CD4-positive, alpha-beta T cell (primary cell): ENCODE measurements around the gene CACNA2D3. TPM values are rescaled to one million over a fixed set of nuclear protein-coding genes. Genes with fewer than 3 reads are reported as not detected.

Source experiments
- ATAC-seq: fragments of 200-7000 bp; cut with Tn5 transposase; one replicate; pipeline ENCODE4 v1.10.0; 2022; ENCODE audit warnings: mild to moderate bottlenecking; ENCODE audit not compliant: poor library complexity
- CTCF ChIA-PET: fragments of 350-600 bp; sonication (Branson Sonifier 250); formaldehyde crosslinking; loops from one replicate; lab custom pipeline; 2021; ENCODE audit warnings: antibody characterized with exemption, inconsistent platforms; lab: Charles Lee
- POLR2A ChIA-PET: fragments of 350-600 bp; sonication (Branson Sonifier 250); formaldehyde crosslinking; loops from one replicate; lab custom pipeline; 2021; ENCODE audit warnings: antibody characterized with exemption, inconsistent platforms; lab: Charles Lee
- DNase-seq, 14 experiments: peaks; one replicate each; pipeline ENCODE4 v3.0.0-alpha.2; 2013 to 2020; ENCODE audit warnings: mixed read lengths in 2 of 14
- H3K27ac ChIP-seq, 2 donors: one replicate each; pipeline versions ENCODE4 v1.5.1 to v1.7.0; 2013; ENCODE audit warnings: low read length in 2 of 2, low read depth in 1 of 2, mild to moderate bottlenecking in 1 of 2
- H3K27me3 ChIP-seq, 2 experiments: 1 replicate in 1 of 2; 2 replicates in 1 of 2; pipeline versions ENCODE4 v1.6.1 to v1.7.0; 2013; ENCODE audit warnings: low read length in 2 of 2, control low read depth in 1 of 2, mild to moderate bottlenecking in 1 of 2, moderate library complexity in 1 of 2; ENCODE audit not compliant: insufficient read depth in 2 of 2, control insufficient read depth in 1 of 2
- H3K36me3 ChIP-seq: one replicate; pipeline ENCODE4 v1.6.1; 2013; ENCODE audit warnings: low read length, control low read depth; ENCODE audit not compliant: insufficient read depth
- H3K4me1 ChIP-seq: one replicate; pipeline ENCODE4 v1.6.1; 2013; ENCODE audit warnings: low read length, control low read depth; ENCODE audit not compliant: insufficient read depth
- H3K4me3 ChIP-seq: one replicate; pipeline ENCODE4 v1.5.1; 2013; ENCODE audit warnings: mild to moderate bottlenecking, low read length, moderate library complexity
- H3K9me3 ChIP-seq, 2 experiments: 1 replicate in 1 of 2; 2 replicates in 1 of 2; pipeline versions ENCODE4 v1.6.1 to v1.7.0; 2013; ENCODE audit warnings: low read length in 2 of 2, mild to moderate bottlenecking in 2 of 2, control low read depth in 1 of 2, moderate library complexity in 1 of 2; ENCODE audit not compliant: control insufficient read depth in 1 of 2, insufficient read depth in 1 of 2
- H3K27ac Mint-ChIP-seq: one replicate; pipeline ENCODE4 v1.8.0; 2020; ENCODE audit warnings: mixed read lengths
- H3K27me3 Mint-ChIP-seq: one replicate; pipeline ENCODE4 v1.8.0; 2021; ENCODE audit warnings: mixed read lengths
- H3K36me3 Mint-ChIP-seq: one replicate; pipeline ENCODE4 v1.8.0; 2021; ENCODE audit warnings: low read depth, mixed read lengths
- H3K4me1 Mint-ChIP-seq: one replicate; pipeline ENCODE4 v1.8.0; 2021; ENCODE audit warnings: low read depth, mixed read lengths
- H3K4me3 Mint-ChIP-seq: one replicate; pipeline ENCODE4 v1.8.0; 2020; ENCODE audit warnings: mild to moderate bottlenecking, mixed read lengths
- H3K9me3 Mint-ChIP-seq: one replicate; pipeline ENCODE4 v1.8.0; 2020; ENCODE audit warnings: mixed read lengths
- CTCF ChIP-seq: fragments of 200-600 bp; IDR thresholded peaks from one replicate; pipeline ENCODE4 v1.8.0; 2022; ENCODE audit warnings: antibody characterized with exemption, mild to moderate bottlenecking
- intact Hi-C, 2 experiments: fragments of 100-400 bp; cut with DNase I in 1 of 2; cut with micrococcal nuclease in 1 of 2; formaldehyde crosslinking; loops; one replicate each; pipeline versions ENCODE4 v1.15.1 to v1.9.0; 2023 to 2025; cut with DNase I, micrococcal nuclease
- total RNA-seq, 174 experiments: library from RNA in 2 of 174; stranded (reverse) in 2 of 174; gene quantifications; one replicate each; pipeline ENCODE4 v1.2.3 and lab custom pipeline; 2021 to 2026

CACNA2D3 gene
- total RNA-seq, 2 experiments from 2014 or later = 0.08 TPM; not detected in 1

- TF ChIP-seq CTCF = no peak
- no peaks in the 10 kb centered on the region for H3K36me3 Mint-ChIP-seq
- H3K27ac Mint-ChIP-seq = no peak overlapping the region
- no peak for ATAC-seq
- ChIA-PET POLR2A (no interaction called here), CTCF (interaction anchor here (1.6 kb wide), 1 partner anchor 10 kb away, joined by 3 read pairs; no protein-coding TSS in a partner anchor)
- intact Hi-C loops = no loop called here
- H3K36me3 ChIP-seq = no peaks in the 10 kb centered on the region
- H3K27ac ChIP-seq = no peak overlapping the region
- H3K4me3 Mint-ChIP-seq = no peak overlapping the region
- H3K4me1 ChIP-seq = no peaks in the 10 kb centered on the region
- DNase-seq = no peak
- H3K4me1 Mint-ChIP-seq = no peaks in the 10 kb centered on the region
- H3K9me3 ChIP-seq = peaks cover 0 to 10% of the 10 kb centered on the region in 2 experiments
- H3K27me3 Mint-ChIP-seq = peaks cover 10% of the 10 kb centered on the region
- H3K4me3 ChIP-seq = no peak overlapping the region
- peaks cover 3 to 4% of the 10 kb centered on the region in 2 experiments for H3K27me3 ChIP-seq
- no peaks in the 10 kb centered on the region for H3K9me3 Mint-ChIP-seq
These were observed 161.1 kb downstream of the CACNA2D3 start for GRCh38 chr3:54283470-54283869.

GRCh38 chr3:54294214-54294613 lies 171.9 kb downstream of the CACNA2D3 start:
- Mint-ChIP-seq H3K4me1 (no peaks in the 10 kb centered on the region), H3K4me3 (no peak overlapping the region), H3K27me3 (no peaks in the 10 kb centered on the region), H3K27ac (no peak overlapping the region), H3K9me3 (no peaks in the 10 kb centered on the region), H3K36me3 (no peaks in the 10 kb centered on the region)
- intact Hi-C loops = no loop called here
- Histone ChIP-seq H3K27ac (no peak overlapping the region), H3K9me3 (no peaks in the 10 kb centered on the region), H3K4me1 (no peaks in the 10 kb centered on the region), H3K27me3 (no peaks in the 10 kb centered on the region), H3K4me3 (no peak overlapping the region), H3K36me3 (no peaks in the 10 kb centered on the region)
- TF ChIP-seq CTCF = no peak
- ATAC-seq (no peak), DNase-seq (no peak)
- CTCF ChIA-PET = no interaction called here
- POLR2A ChIA-PET = no interaction called here

GRCh38 chr3:54296531-54296930 lies 174.2 kb downstream of the CACNA2D3 start:
- Mint-ChIP-seq H3K4me1 (no peaks in the 10 kb centered on the region), H3K36me3 (no peaks in the 10 kb centered on the region), H3K27me3 (no peaks in the 10 kb centered on the region), H3K4me3 (no peak overlapping the region), H3K27ac (no peak overlapping the region), H3K9me3 (no peaks in the 10 kb centered on the region)
- TF ChIP-seq CTCF = no peak
- ChIA-PET CTCF (no interaction called here), POLR2A (no interaction called here)
- DNase-seq (no peak), ATAC-seq (no peak)
- Histone ChIP-seq H3K36me3 (no peaks in the 10 kb centered on the region), H3K4me1 (no peaks in the 10 kb centered on the region), H3K27me3 (no peaks in the 10 kb centered on the region), H3K9me3 (no peaks in the 10 kb centered on the region), H3K4me3 (no peak overlapping the region), H3K27ac (no peak overlapping the region)
- intact Hi-C loops = no loop called here
